ENCODE data around the gene FBXW11. TPM values are rescaled to one million over a fixed set of nuclear protein-coding genes. Genes with fewer than 3 reads are reported as not detected.

FBXW11 gene
- total RNA-seq, 1 experiment from 2014 or later, result 85.3 TPM

DNA sequence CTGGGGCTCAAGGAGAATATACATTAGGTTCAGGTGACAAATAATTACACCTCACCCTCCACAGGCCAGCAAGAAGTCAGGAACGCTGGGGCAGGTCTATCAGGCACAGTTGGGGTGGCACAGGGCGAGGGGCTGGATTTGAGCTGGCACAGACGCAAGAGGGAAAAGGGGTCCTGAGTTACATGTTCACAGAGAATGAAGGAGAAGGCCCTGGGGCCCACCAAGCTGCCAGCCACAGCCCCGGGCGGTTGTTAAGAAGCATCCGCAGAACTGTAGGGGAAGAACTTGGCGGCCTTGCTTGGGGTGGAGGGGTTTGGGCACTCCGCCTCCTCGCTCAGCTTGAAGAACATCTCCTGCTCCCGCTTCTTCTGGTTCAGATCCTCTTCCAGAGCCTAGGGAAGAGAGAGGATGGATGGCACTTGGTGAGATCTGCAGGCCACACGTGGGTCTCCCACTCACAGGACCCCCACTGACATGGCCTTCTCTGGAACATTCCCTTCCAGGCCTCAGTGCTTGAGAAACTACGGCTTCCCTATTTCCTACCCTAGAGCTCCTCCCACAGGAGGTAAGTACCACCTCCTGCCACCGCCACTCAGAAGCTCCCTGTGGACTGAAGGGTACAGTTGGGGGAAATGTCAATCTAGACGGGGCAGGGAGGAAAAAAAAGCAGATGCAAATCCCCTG, 38.3 kb upstream of the FBXW11 start:
- H3K4ac ChIP-seq (ENCODE audit: low read depth, low read length), result no peak overlapping the region
- H2BK20ac ChIP-seq (ENCODE audit: low read depth, low read length, poor library complexity, severe bottlenecking), result no peak overlapping the region
- H3K14ac ChIP-seq (ENCODE audit: insufficient read depth, low read length), result no peak overlapping the region
- no peaks in the 10 kb centered on the region; the same call in 1 of the 2 replicates for H3K27me3 Mint-ChIP-seq (ENCODE audit: low read depth)
- H2BK12ac ChIP-seq (ENCODE audit: insufficient read length, low read depth, low read length), result no peak overlapping the region
- H4K8ac ChIP-seq (replicated peaks; ENCODE audit: insufficient read length, low read depth, low read length), result no peak overlapping the region
- no peak overlapping the region for H3K18ac ChIP-seq (ENCODE audit: insufficient read length, low read depth, low read length)
- no peak overlapping the region for H3K56ac ChIP-seq (ENCODE audit: insufficient read length, low read depth, low read length)
- H3K4me1 ChIP-seq (ENCODE audit: insufficient read depth, low read length), result peaks cover 4% of the 10 kb centered on the region; the same call in 1 of the 2 replicates
- no peak overlapping the region for H3K4me2 ChIP-seq (ENCODE audit: insufficient read depth, insufficient read length, low read length)
- H2BK5ac ChIP-seq (ENCODE audit: insufficient read length, low read length), result no peak overlapping the region
- no peaks in the 10 kb centered on the region for H4K20me1 ChIP-seq (ENCODE audit: control insufficient read depth, insufficient read depth, insufficient read length)
- TF ChIP-seq, protein P1, sequence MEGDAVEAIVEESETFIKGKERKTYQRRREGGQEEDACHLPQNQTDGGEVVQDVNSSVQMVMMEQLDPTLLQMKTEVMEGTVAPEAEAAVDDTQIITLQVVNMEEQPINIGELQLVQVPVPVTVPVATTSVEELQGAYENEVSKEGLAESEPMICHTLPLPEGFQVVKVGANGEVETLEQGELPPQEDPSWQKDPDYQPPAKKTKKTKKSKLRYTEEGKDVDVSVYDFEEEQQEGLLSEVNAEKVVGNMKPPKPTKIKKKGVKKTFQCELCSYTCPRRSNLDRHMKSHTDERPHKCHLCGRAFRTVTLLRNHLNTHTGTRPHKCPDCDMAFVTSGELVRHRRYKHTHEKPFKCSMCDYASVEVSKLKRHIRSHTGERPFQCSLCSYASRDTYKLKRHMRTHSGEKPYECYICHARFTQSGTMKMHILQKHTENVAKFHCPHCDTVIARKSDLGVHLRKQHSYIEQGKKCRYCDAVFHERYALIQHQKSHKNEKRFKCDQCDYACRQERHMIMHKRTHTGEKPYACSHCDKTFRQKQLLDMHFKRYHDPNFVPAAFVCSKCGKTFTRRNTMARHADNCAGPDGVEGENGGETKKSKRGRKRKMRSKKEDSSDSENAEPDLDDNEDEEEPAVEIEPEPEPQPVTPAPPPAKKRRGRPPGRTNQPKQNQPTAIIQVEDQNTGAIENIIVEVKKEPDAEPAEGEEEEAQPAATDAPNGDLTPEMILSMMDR (conservative IDR thresholded peaks at IDR 0.05), result peak; percentile 36; the same call in 2 of the 3 replicates
- no peak overlapping the region for H3T11ph ChIP-seq (ENCODE audit: low read length)
- no peaks in the 10 kb centered on the region for H3K79me2 ChIP-seq (ENCODE audit: insufficient read depth, low read length)
- H2AFZ ChIP-seq (ENCODE audit: low read length), result no peak overlapping the region
- H3K4me3 Mint-ChIP-seq, result no peak overlapping the region; a peak in 1 of 5 replicates
- H3K9me3 Mint-ChIP-seq, result no peaks in the 10 kb centered on the region; a peak in 1 of 5 replicates
- no peak overlapping the region for H3K27ac ChIP-seq (ENCODE audit: insufficient read length, low read depth, low read length)
- no peak overlapping the region for H4K5ac ChIP-seq (ENCODE audit: insufficient read length, low read depth, low read length)
- peaks cover 41 to 45% of the 10 kb centered on the region in 2 experiments for H3K4me1 Mint-ChIP-seq
- no peaks in the 10 kb centered on the region for H3K9me3 ChIP-seq (ENCODE audit: control insufficient read depth, low read depth, low read length)
- DNase-seq, result peak; percentile 49
- H4K91ac ChIP-seq (ENCODE audit: insufficient read length, low read depth, low read length), result no peak overlapping the region
- H3K79me1 ChIP-seq (ENCODE audit: insufficient read depth, low read depth, low read length, poor library complexity, severe bottlenecking), result no peaks in the 10 kb centered on the region
- H3K9ac ChIP-seq (ENCODE audit: extremely low read depth, insufficient read length, low read length), result no peak overlapping the region
- no peak overlapping the region for H2BK120ac ChIP-seq (ENCODE audit: low read depth, low read length, poor library complexity, severe bottlenecking)
- WGBS (ENCODE audit: extremely low coverage, insufficient read length, low lambda C conversion rate), result no CpG with 5 or more reads among the region's 14 CpGs
- H3K27ac Mint-ChIP-seq, result peak overlapping the region; percentile 42 to 65 (median 46); a peak in 3 of 7 replicates
- H3K36me3 Mint-ChIP-seq (ENCODE audit: insufficient read depth in 1 of 3, low read depth in 3 of 3), result peaks cover 0 to 12% (median 8%) of the 10 kb centered on the region in 3 experiments; a peak in 2 of 7 replicates
- no peaks in the 10 kb centered on the region for H3K23me2 ChIP-seq (ENCODE audit: insufficient read length, low read depth, low read length, poor library complexity, severe bottlenecking)
- no peak overlapping the region for H2AK5ac ChIP-seq (ENCODE audit: insufficient read length, low read length)
- H2BK15ac ChIP-seq (ENCODE audit: low read depth, low read length), result no peak overlapping the region
- no peaks in the 10 kb centered on the region for H3K27me3 ChIP-seq (ENCODE audit: insufficient read depth, low read length)
- H3K23ac ChIP-seq (ENCODE audit: insufficient read length, low read depth, low read length), result no peak overlapping the region
